Measurements from ENCODE around the gene DMAC2L. TPM values are rescaled to one million over a fixed set of nuclear protein-coding genes. Genes with fewer than 3 reads are reported as not detected.

Gene DMAC2L
- total and polyA plus RNA-seq, 10 of the 15 experiments (the other 5 are each of a cell fraction or from before 2014, with no cell fraction given), result 9.5 to 76.3 (median 28.2) TPM

DNA sequence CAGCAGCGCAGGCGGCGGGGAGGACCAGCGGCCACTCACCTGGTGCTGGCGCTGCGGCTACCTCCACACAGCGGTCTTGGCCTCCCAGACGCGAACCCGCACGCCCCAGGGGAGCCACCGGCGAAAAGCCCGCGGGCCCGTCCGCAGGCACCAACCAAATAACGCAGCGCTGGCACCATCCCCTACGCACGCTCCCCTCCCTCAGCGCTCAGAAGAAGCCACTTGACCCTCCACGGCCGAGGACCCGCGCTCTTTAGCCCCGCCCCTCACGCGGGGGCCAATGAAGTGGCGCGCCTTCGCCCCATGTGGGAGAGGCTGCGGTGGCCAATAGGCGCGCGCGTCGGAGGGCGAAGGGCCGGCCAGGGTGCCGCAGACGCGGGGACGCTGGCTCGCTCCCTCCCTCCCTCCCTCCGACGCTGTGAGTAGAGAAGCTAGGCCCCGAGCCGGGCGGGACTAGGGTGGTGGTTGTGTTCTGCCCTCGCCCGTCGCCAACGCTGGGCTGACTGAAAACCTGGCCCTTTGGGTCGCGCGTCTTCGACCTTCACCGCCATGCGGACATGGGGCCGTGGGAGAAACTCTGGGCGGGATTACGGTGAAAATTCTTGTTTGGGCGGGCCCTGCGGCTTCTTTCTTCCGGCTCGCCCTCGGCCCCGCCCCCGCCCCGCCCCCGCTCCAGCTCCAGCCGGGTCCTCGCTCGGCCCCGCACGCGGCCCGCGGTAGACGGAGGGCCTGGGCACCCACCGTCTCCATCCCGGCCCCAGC, at the start of gene DMAC2L, which contains the start of gene L2HGDH (continued):
- peak in 1 of 2 experiments; percentile 88; a peak in 2 of 3 replicates for TF ChIP-seq EGR1 (IDR thresholded peaks at IDR 0.05; ENCODE audit: borderline replicate concordance in 1 of 2, low read depth in 2 of 2, low read length in 2 of 2)
- peak; percentile 97 for TF ChIP-seq POLR2A (IDR thresholded peaks at IDR 0.05; ENCODE audit: low read depth, low read length)
- TF ChIP-seq, protein P1, sequence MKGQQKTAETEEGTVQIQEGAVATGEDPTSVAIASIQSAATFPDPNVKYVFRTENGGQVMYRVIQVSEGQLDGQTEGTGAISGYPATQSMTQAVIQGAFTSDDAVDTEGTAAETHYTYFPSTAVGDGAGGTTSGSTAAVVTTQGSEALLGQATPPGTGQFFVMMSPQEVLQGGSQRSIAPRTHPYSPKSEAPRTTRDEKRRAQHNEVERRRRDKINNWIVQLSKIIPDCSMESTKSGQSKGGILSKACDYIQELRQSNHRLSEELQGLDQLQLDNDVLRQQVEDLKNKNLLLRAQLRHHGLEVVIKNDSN (IDR thresholded peaks at IDR 0.05; ENCODE audit: borderline replicate concordance, extremely low read length, insufficient read depth, low read depth, low read length), result peak; percentile 88
- 0 out of 2 replicates have a peak, but pooled peaks have one; percentile 27 for TF ChIP-seq TCF12 (IDR thresholded peaks at IDR 0.05; ENCODE audit: low read depth, low read length)
- TF ChIP-seq, protein P2, sequence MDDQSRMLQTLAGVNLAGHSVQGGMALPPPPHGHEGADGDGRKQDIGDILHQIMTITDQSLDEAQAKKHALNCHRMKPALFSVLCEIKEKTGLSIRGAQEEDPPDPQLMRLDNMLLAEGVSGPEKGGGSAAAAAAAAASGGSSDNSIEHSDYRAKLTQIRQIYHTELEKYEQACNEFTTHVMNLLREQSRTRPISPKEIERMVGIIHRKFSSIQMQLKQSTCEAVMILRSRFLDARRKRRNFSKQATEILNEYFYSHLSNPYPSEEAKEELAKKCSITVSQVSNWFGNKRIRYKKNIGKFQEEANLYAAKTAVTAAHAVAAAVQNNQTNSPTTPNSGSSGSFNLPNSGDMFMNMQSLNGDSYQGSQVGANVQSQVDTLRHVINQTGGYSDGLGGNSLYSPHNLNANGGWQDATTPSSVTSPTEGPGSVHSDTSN (IDR thresholded peaks at IDR 0.05; ENCODE audit: insufficient replicate concordance, low read depth, low read length), result no peak
- 0 out of 2 replicates have a peak, but pooled peaks have one; percentile 46 for TF ChIP-seq ASH2L (IDR thresholded peaks at IDR 0.05; ENCODE audit: borderline replicate concordance, low read depth)
- peak; percentile 82 for TF ChIP-seq NR2F1 (conservative IDR thresholded peaks at IDR 0.05)
- no peak for TF ChIP-seq GABPA (IDR thresholded peaks at IDR 0.05; ENCODE audit: low read depth)
- TF ChIP-seq STAT1 (conservative IDR thresholded peaks at IDR 0.05), result peak; percentile 72; the same call in 1 of the 2 replicates
- TF ChIP-seq USF2 (IDR thresholded peaks at IDR 0.05; ENCODE audit: borderline replicate concordance, low read depth, low read length), result peak; percentile 62
- TF ChIP-seq CEBPZ (IDR thresholded peaks at IDR 0.05; ENCODE audit: low read depth, low read length), result no peak
- no peak for TF ChIP-seq MTA3 (IDR thresholded peaks at IDR 0.05; ENCODE audit: borderline replicate concordance, low read length)
- TF ChIP-seq HDAC6 (IDR thresholded peaks at IDR 0.05; ENCODE audit: unreplicated experiment), result no peak
- TF ChIP-seq, protein P3, sequence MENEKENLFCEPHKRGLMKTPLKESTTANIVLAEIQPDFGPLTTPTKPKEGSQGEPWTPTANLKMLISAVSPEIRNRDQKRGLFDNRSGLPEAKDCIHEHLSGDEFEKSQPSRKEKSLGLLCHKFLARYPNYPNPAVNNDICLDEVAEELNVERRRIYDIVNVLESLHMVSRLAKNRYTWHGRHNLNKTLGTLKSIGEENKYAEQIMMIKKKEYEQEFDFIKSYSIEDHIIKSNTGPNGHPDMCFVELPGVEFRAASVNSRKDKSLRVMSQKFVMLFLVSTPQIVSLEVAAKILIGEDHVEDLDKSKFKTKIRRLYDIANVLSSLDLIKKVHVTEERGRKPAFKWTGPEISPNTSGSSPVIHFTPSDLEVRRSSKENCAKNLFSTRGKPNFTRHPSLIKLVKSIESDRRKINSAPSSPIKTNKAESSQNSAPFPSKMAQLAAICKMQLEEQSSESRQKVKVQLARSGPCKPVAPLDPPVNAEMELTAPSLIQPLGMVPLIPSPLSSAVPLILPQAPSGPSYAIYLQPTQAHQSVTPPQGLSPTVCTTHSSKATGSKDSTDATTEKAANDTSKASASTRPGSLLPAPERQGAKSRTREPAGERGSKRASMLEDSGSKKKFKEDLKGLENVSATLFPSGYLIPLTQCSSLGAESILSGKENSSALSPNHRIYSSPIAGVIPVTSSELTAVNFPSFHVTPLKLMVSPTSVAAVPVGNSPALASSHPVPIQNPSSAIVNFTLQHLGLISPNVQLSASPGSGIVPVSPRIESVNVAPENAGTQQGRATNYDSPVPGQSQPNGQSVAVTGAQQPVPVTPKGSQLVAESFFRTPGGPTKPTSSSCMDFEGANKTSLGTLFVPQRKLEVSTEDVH (IDR thresholded peaks at IDR 0.05; ENCODE audit: low read depth, partially characterized antibody), result no peak
- no peak for TF ChIP-seq IRF4 (IDR thresholded peaks at IDR 0.05; ENCODE audit: low read depth, low read length)
